Right atrium auricular region (tissue), 2 donors: ENCODE data around the gene STH. TPM values are rescaled to one million over a fixed set of nuclear protein-coding genes. Genes with fewer than 3 reads are reported as not detected.

Experiments
- DNase-seq: peaks from one replicate; pipeline ENCODE4 v3.0.0-alpha.2; 2019; ENCODE audit warnings: low spot score
- H3K27ac ChIP-seq, 2 donors: fragments of 200-600 bp; sonication (generic); 1 replicate in 1 of 2; 2 replicates in 1 of 2; pipeline ENCODE4 v1.5.1; 2016 to 2019
- H3K27me3 ChIP-seq, 2 donors: fragments of 200-600 bp; sonication (generic); one replicate each; pipeline versions ENCODE4 v1.5.1 to v1.6.0; 2017 to 2019
- H3K36me3 ChIP-seq: fragments of 200-600 bp; sonication (generic); one replicate; pipeline ENCODE4 v1.5.1; 2016
- H3K4me1 ChIP-seq, 2 donors: fragments of 200-600 bp; sonication (generic); one replicate each; pipeline versions ENCODE4 v1.5.1 to v1.6.0; 2017 to 2019
- H3K4me3 ChIP-seq, 2 donors: fragments of 200-600 bp; sonication (generic); 1 replicate in 1 of 2; 2 replicates in 1 of 2; pipeline ENCODE4 v1.5.1; 2017 to 2019; ENCODE audit warnings: mild to moderate bottlenecking in 1 of 2, moderate library complexity in 1 of 2
- H3K9me3 ChIP-seq, 2 donors: fragments of 200-600 bp; sonication (generic); one replicate each; pipeline ENCODE4 v1.5.1; 2019
- total RNA-seq, 2 donors: library from RNA; depleted of rRNA; stranded (reverse); fragments of >200 nt; gene quantifications; one replicate each; pipeline ENCODE4 v1.1.0, GENCODE V29; 2016
- TF ChIP-seq, protein P1 (sequence below), 2 donors: fragments of 200-600 bp; sonication (generic); IDR thresholded peaks; one replicate each; pipeline ENCODE4 v1.5.1; 2019; ENCODE audit warnings: antibody characterized with exemption in 2 of 2

Gene STH
- total RNA-seq, 2 donors from 2014 or later = not detected

DNA sequence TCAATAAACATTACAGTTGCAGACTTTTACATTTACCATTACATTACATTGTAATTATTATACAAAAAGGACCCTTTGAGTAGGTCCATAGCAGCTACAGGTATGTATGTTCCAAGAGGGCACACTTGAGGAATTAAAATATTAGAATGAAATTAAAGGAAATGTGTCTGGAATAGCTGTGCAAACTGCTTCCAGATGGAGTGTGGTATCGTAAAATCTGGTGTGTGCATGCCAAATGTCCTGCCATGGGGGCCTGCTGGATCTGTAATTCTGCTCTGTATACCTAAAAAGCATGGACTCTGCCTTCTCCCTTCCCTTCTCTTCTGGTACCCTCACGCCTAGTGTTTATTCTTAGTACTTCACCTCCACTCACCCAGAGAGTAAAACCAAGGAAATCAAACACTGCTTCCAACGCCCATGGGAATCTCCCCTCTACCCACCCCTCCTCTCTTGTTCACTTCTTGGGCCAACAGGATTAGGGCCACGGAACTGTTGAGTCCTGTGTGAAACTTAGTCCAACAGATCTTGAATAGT, 38.7 kb downstream of the STH start:
- Histone ChIP-seq H3K4me3 (no peak overlapping the region), H3K27ac (no peak overlapping the region), H3K9me3 (no peaks in the 10 kb centered on the region), H3K27me3 (no peaks in the 10 kb centered on the region), H3K36me3 (peaks cover 72% of the 10 kb centered on the region), H3K4me1 (peaks cover 0 to 23% of the 10 kb centered on the region in 2 donors)
- TF ChIP-seq, protein P1, sequence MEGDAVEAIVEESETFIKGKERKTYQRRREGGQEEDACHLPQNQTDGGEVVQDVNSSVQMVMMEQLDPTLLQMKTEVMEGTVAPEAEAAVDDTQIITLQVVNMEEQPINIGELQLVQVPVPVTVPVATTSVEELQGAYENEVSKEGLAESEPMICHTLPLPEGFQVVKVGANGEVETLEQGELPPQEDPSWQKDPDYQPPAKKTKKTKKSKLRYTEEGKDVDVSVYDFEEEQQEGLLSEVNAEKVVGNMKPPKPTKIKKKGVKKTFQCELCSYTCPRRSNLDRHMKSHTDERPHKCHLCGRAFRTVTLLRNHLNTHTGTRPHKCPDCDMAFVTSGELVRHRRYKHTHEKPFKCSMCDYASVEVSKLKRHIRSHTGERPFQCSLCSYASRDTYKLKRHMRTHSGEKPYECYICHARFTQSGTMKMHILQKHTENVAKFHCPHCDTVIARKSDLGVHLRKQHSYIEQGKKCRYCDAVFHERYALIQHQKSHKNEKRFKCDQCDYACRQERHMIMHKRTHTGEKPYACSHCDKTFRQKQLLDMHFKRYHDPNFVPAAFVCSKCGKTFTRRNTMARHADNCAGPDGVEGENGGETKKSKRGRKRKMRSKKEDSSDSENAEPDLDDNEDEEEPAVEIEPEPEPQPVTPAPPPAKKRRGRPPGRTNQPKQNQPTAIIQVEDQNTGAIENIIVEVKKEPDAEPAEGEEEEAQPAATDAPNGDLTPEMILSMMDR (IDR thresholded peaks at IDR 0.05) = no peak
- DNase-seq = no peak

DNA sequence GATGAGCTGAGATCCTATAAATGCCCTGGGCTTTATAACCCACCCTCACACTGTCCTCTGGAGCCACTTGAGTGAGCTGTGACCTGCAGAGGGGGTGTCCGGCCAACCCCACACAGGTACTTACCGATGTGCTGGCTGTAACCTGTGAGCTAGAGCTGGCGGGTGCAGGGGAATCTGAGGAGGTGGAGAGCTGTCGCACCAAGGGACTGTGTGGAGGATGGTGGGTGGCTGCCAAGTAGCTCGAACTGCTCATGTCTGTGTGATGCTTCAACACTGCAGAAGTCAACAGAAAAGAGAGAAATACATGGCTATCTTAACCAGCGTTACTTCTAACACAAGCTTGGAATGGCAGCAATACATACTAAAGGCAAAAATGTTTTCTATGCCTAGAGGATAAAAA, 39.4 kb downstream of the STH start:
- peaks cover 65% of the 10 kb centered on the region for H3K36me3 ChIP-seq
- TF ChIP-seq, protein P1 (IDR thresholded peaks at IDR 0.05) = no peak
- peaks cover 0 to 23% of the 10 kb centered on the region in 2 donors for H3K4me1 ChIP-seq
- no peaks in the 10 kb centered on the region for H3K9me3 ChIP-seq
- H3K27me3 ChIP-seq = no peaks in the 10 kb centered on the region
- no peak overlapping the region for H3K4me3 ChIP-seq
- DNase-seq = no peak
- no peak overlapping the region for H3K27ac ChIP-seq

DNA sequence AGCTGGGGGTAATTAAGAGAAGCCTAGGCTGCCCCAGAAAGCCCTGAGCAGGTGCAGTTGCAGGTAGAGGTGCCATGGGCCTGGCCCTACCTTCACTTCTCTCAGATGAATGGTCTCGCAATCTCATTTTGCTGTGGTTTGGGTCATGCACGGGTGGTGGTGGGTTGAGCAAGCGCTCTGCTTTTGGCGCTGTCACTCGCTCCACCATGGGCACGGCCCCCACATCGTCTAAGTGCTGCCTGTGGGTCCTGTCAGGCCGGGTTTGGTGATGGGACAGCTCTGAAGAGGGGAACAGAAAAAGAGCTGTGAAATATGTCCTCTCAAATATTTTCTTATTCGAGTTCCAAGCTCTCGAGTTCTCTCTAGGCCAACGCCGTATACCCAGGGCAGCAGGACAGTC, 39.9 kb downstream of the STH start:
- Histone ChIP-seq H3K27ac (peak overlapping the region; percentile 37 to 44), H3K4me3 (no peak overlapping the region), H3K4me1 (peaks cover 0 to 28% of the 10 kb centered on the region in 2 donors), H3K36me3 (peaks cover 60% of the 10 kb centered on the region), H3K9me3 (no peaks in the 10 kb centered on the region), H3K27me3 (no peaks in the 10 kb centered on the region)
- DNase-seq = no peak
- TF ChIP-seq, protein P1 (IDR thresholded peaks at IDR 0.05) = no peak

DNA sequence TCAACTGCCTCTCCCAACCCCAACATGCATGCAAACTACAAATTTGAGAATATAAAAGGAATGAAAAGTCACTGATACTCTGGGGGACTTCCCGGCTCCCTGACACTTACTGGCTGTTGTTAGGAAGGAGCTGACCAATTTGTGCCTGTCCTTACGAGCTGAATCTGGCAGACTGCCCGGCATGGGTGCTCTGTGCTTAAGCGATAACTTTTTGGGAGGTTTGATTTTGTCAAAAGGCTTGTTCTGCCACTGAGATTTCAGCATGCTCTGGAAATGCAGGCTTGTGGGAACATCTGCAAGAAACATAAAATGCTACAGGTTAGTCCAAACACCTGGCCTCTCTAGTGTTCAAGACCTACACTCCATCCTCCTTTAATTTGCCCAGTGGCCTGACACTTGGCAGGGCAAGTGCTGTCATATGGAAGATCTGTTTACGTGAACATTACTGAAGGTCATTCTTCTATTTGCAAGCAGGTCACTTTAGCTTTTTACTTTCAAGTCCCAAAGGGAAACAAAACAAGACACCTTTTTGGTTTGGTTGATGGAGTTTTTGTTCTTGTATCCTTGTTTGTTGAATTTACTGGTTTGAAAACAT, 40.6 kb downstream of the STH start:
- no peak for DNase-seq
- TF ChIP-seq, protein P1 (IDR thresholded peaks at IDR 0.05) = no peak
- peak overlapping the region; percentile 37 to 44 for H3K27ac ChIP-seq
- no peak overlapping the region for H3K4me3 ChIP-seq
- no peaks in the 10 kb centered on the region for H3K9me3 ChIP-seq
- H3K27me3 ChIP-seq = no peaks in the 10 kb centered on the region
- peaks cover 53% of the 10 kb centered on the region for H3K36me3 ChIP-seq
- H3K4me1 ChIP-seq = peaks cover 0 to 34% of the 10 kb centered on the region in 2 donors

DNA sequence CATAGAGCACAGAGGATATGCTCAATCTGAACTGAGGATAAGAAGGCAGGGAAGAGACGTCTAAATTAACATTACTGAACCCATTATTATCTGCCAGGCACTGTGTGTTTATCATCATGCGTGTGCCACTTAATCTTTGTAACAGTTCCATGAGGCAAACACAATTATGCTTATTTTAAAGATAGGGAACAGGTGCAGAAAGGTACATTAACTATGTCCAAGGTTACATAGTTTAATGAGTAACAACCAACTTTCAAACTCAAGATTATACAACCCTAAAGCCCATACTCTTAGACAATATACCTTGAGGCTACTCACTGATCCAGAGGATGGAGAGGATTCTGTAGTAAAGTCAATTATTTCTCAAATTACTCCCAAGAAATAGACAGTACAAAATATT, 43.2 kb downstream of the STH start:
- TF ChIP-seq, protein P1 (IDR thresholded peaks at IDR 0.05) = no peak
- no peak overlapping the region for H3K27ac ChIP-seq
- no peak for DNase-seq
- H3K36me3 ChIP-seq = peaks cover 33% of the 10 kb centered on the region
- H3K27me3 ChIP-seq = no peaks in the 10 kb centered on the region
- peaks cover 0 to 46% of the 10 kb centered on the region in 2 donors for H3K4me1 ChIP-seq
- H3K4me3 ChIP-seq = no peak overlapping the region
- no peaks in the 10 kb centered on the region for H3K9me3 ChIP-seq

DNA sequence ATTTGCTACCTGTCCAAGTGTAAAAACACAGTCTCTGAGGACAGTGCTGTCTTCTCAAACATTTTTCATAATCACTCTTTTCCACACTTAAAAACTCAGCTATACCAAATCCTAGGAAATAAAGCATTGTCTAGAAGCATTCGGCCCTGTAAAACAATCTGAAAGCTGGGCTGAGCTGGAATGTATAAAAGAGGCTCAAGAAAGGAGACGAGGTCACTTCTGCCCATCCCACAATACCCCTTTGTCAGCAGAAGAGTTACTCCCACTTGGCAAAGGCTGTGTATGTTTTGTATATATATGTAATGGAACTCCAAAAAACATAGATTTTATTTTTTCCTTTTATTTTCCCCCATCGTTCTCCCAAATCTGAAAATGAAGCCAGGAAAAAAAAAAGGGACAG, 43.9 kb downstream of the STH start:
- no peaks in the 10 kb centered on the region for H3K27me3 ChIP-seq
- no peak for DNase-seq
- H3K9me3 ChIP-seq = no peaks in the 10 kb centered on the region
- no peak overlapping the region for H3K4me3 ChIP-seq
- H3K4me1 ChIP-seq = peaks cover 0 to 48% of the 10 kb centered on the region in 2 donors
- no peak overlapping the region for H3K27ac ChIP-seq
- TF ChIP-seq, protein P1 (IDR thresholded peaks at IDR 0.05) = no peak
- H3K36me3 ChIP-seq = peaks cover 33% of the 10 kb centered on the region
